GM18858 (cell line): ENCODE data around the gene CA10.
A peak's percentile ranks its signal among the peaks of the same experiment; 100 is the strongest.

Experiments
- ATAC-seq: cut with Tn5 transposase; IDR thresholded peaks from one replicate; pipeline ENCODE4 v1.9.1; 2021; ENCODE audit not compliant: unreplicated experiment

CA10 gene

GRCh38 chr17:51888816-51889215, 269.7 kb downstream of the CA10 start:
- no peak for ATAC-seq

- no peak for ATAC-seq
Observed at GRCh38 chr17:51876986-51877385, 281.5 kb downstream of the CA10 start.

GRCh38 chr17:51873302-51873701, 285.2 kb downstream of the CA10 start:
- no peak for ATAC-seq

GRCh38 chr17:51869387-51869786, 289.1 kb downstream of the CA10 start:
- ATAC-seq: no peak

GRCh38 chr17:51860954-51861561, 297.5 kb downstream of the CA10 start:
- peak; percentile 51 for ATAC-seq

GRCh38 chr17:51857052-51857597, 301.4 kb downstream of the CA10 start:
- ATAC-seq: no peak

GRCh38 chr17:51855806-51856205, 302.7 kb downstream of the CA10 start:
- no peak for ATAC-seq

GRCh38 chr17:51853857-51854256, 304.7 kb downstream of the CA10 start:
- no peak for ATAC-seq

- ATAC-seq: no peak
Observed at GRCh38 chr17:51852603-51853002, 305.9 kb downstream of the CA10 start.

- ATAC-seq: no peak
Observed at GRCh38 chr17:51850201-51850600, 308.3 kb downstream of the CA10 start.

- no peak for ATAC-seq
Observed at GRCh38 chr17:51848451-51848850, 310.1 kb downstream of the CA10 start.

- ATAC-seq: no peak
Observed at GRCh38 chr17:51846566-51846965, 311.9 kb downstream of the CA10 start.

- ATAC-seq: no peak
Observed at GRCh38 chr17:51845776-51846175, 312.7 kb downstream of the CA10 start.

- no peak for ATAC-seq
Observed at GRCh38 chr17:51842763-51843162, 315.8 kb downstream of the CA10 start.

GRCh38 chr17:51841669-51842068, 316.8 kb downstream of the CA10 start:
- no peak for ATAC-seq

- ATAC-seq: no peak
Observed at GRCh38 chr17:51840688-51841087, 317.8 kb downstream of the CA10 start.

- no peak for ATAC-seq
Observed at GRCh38 chr17:51833620-51834019, 324.9 kb downstream of the CA10 start.

GRCh38 chr17:51833045-51833444, 325.5 kb downstream of the CA10 start:
- no peak for ATAC-seq

- no peak for ATAC-seq
Observed at GRCh38 chr17:51830886-51831285, 327.6 kb downstream of the CA10 start.

- ATAC-seq: no peak
Observed at GRCh38 chr17:51830451-51830850, 328.1 kb downstream of the CA10 start.

GRCh38 chr17:51828901-51829300, 329.6 kb downstream of the CA10 start:
- ATAC-seq: no peak

- no peak for ATAC-seq
Observed at GRCh38 chr17:51827140-51827539, 331.4 kb downstream of the CA10 start.

GRCh38 chr17:51820766-51821165, 337.7 kb downstream of the CA10 start:
- ATAC-seq: no peak
